Motor neuron (in vitro differentiated cells): ENCODE measurements around the gene CHRNA9. TPM values are rescaled to one million over a fixed set of nuclear protein-coding genes. Genes with fewer than 3 reads are reported as not detected.

Experiments used
- ATAC-seq, 8 experiments: fragments of 200-7000 bp; cut with Tn5 transposase; replicated peaks in 6 of 8; 2 replicates each; pipeline ENCODE4 v1.8.0; 2021; ENCODE audit warnings: mild to moderate bottlenecking in 8 of 8, moderate library complexity in 8 of 8
- H3K27ac ChIP-seq, 2 donors: fragments of 250-450 bp; sonication (Bioruptor Pico); 2 replicates each; pipeline ENCODE4 v1.9.0; 2021; ENCODE audit warnings: antibody characterized with exemption in 2 of 2, mild to moderate bottlenecking in 2 of 2, moderate library complexity in 1 of 2
- H3K4me1 ChIP-seq, 2 donors: fragments of 250-450 bp; sonication (Bioruptor Pico); replicated peaks in 1 of 2; 2 replicates each; pipeline ENCODE4 v1.6.1; 2021; ENCODE audit warnings: antibody characterized with exemption in 2 of 2, mild to moderate bottlenecking in 2 of 2, moderate library complexity in 1 of 2
- H3K4me3 ChIP-seq, 5 donors: fragments of 250-450 bp; sonication (Bioruptor Pico); 2 replicates each; pipeline ENCODE4 v1.9.0; 2021; ENCODE audit warnings: antibody characterized with exemption in 5 of 5, mild to moderate bottlenecking in 5 of 5, moderate library complexity in 4 of 5
- WGBS, 10 experiments: fragments of 450-650 bp; shearing (Covaris generic); methylation state at CpG; one replicate each; pipeline ENCODE4 v1.0.0; 2022; 5-methylcytosine and 5-hydroxymethylcytosine counted together
- in situ Hi-C, 9 experiments: fragments of 400-800 bp; cut with MboI; loops; one replicate each; pipeline ENCODE4 v1.15.0; 2021; ENCODE audit warnings: low sequenced_read_pairs in 9 of 9, low pct_unique_long_range_greater_than_20kb in 2 of 9; ENCODE audit not compliant: unreplicated experiment in 9 of 9
- total RNA-seq, 8 experiments: library from RNA; unstranded; fragments of 300-600 nt; gene quantifications; 2 replicates each; pipeline versions ENCODE4 v1.2.3 to v1.2.4, GENCODE V29; 2022

Gene CHRNA9
- total RNA-seq, 8 experiments from 2014 or later, result 0.08 to 3.5 (median 0.44) TPM

DNA sequence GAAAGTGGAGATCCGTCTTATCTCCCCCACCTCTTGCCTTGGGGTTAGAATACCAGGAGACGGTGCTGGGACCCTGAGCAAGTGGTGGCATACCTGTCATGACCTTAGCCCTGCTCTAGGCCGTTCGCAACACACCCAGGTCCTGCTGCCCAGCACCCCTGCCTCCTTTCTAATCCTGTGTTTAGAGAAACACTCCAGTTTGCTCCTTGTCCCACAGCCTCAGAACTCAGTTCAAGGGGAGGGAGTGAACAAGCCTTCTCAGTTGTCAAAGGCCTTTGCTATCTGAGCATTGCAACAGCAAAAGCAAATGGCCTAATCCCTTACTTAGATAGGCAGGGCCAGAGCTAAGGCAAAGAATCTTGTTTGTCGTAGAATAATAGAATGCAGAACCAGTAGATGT, 67.9 kb downstream of the CHRNA9 start:
- Histone ChIP-seq H3K4me1 (no peaks in the 10 kb centered on the region), H3K4me3 (no peak overlapping the region), H3K27ac (no peak overlapping the region)
- in situ Hi-C loops, result no loop called here
- no peak for ATAC-seq
- 40 to 100% (median 93%) methylated on average over 1 to 2 of the region's 5 CpGs; no CpG with 5 or more reads in 3 of the 10 experiments for WGBS, 10 experiments

Other genes starting within 250 kb of the CHRNA9 start
- 1 to 10 TPM in 2 of 8 experiments, under 1 TPM in 5, not detected in 1; 0.10 to 5.5 (median 0.46) TPM for gene RHOH, start 138.3 kb upstream of the CHRNA9 start, total RNA-seq